ENCODE results near the gene IL10.

GRCh38 chr1:206794294-206794908 lies 22.1 kb upstream of the IL10 start:
- TF ChIP-seq CTCF (optimal IDR thresholded peaks at IDR 0.05 in 1 of 3, IDR thresholded peaks at IDR 0.05 in 1 of 3, conservative IDR thresholded peaks at IDR 0.05 in 1 of 3; ENCODE audit: extremely low read depth in 1 of 3, insufficient read depth in 2 of 3, low read length in 3 of 3) (no peak), EZH2 (IDR thresholded peaks at IDR 0.05; ENCODE audit: low read length) (no peak)

Measured in keratinocyte (primary cell).